Esophagus (tissue), 2 donors: Measurements from ENCODE around the gene RAB6B. TPM values are rescaled to one million over a fixed set of nuclear protein-coding genes. Genes with fewer than 3 reads are reported as not detected.

ENCODE experiments used
- H3K27ac ChIP-seq, 2 donors: one replicate each; pipeline ENCODE4 v1.5.1; 2013; ENCODE audit warnings: low read depth in 2 of 2, mild to moderate bottlenecking in 2 of 2, inconsistent platforms in 1 of 2, low read length in 1 of 2, moderate library complexity in 1 of 2
- H3K27me3 ChIP-seq, 2 donors: one replicate each; pipeline ENCODE4 v1.6.1; 2013; ENCODE audit warnings: low read length in 2 of 2, control low read depth in 1 of 2, mild to moderate bottlenecking in 1 of 2; ENCODE audit not compliant: insufficient read depth in 2 of 2, control insufficient read depth in 1 of 2
- H3K36me3 ChIP-seq, 2 donors: one replicate each; pipeline ENCODE4 v1.6.1; 2013; ENCODE audit warnings: low read length in 1 of 2; ENCODE audit not compliant: control insufficient read depth in 2 of 2, insufficient read depth in 2 of 2
- H3K4me1 ChIP-seq, 2 donors: one replicate each; pipeline ENCODE4 v1.6.1; 2013; ENCODE audit warnings: low read length in 1 of 2; ENCODE audit not compliant: control insufficient read depth in 2 of 2, insufficient read depth in 2 of 2
- H3K4me3 ChIP-seq, 2 donors: one replicate each; pipeline ENCODE4 v1.5.1; 2013; ENCODE audit warnings: low read length in 2 of 2, mild to moderate bottlenecking in 2 of 2, low read depth in 1 of 2, moderate library complexity in 1 of 2
- H3K9me3 ChIP-seq, 2 donors: one replicate each; pipeline ENCODE4 v1.6.1; 2013; ENCODE audit warnings: mild to moderate bottlenecking in 2 of 2, low read depth in 1 of 2, low read length in 1 of 2, moderate library complexity in 1 of 2; ENCODE audit not compliant: control insufficient read depth in 2 of 2, insufficient read depth in 1 of 2
- WGBS, 2 donors: extraction: QIAGEN DNeasy Blood & Tissue Kit; methylation state at CpG; one replicate each; pipeline ENCODE4 v1.1.7; 2013; 5-methylcytosine and 5-hydroxymethylcytosine counted together
- polyA plus RNA-seq, 2 donors: library from polyadenylated mRNA; stranded (reverse); fragments of 200-250 nt; gene quantifications; one replicate each; pipeline ENCODE4 v1.2.3, GENCODE V29; 2013
- donor health status: healthy with polysubstance abuse.
- donor health status: Bipolar disorder and iron deficiency.

RAB6B gene
- polyA plus RNA-seq, 2 donors, result 0.57 to 1.3 TPM

GRCh38 chr3:133851266-133851906 is 44.3 kb downstream of the RAB6B start:
- Histone ChIP-seq H3K27me3 (no peaks in the 10 kb centered on the region), H3K4me1 (no peaks in the 10 kb centered on the region), H3K27ac (no peak overlapping the region), H3K36me3 (no peaks in the 10 kb centered on the region), H3K9me3 (no peaks in the 10 kb centered on the region), H3K4me3 (no peak overlapping the region)
- 65 to 70% methylated on average over 5 of the region's 5 CpGs for WGBS, 2 donors

- WGBS, 2 donors, result 91 to 94% methylated on average over 1 of the region's 1 CpG
These were observed 45.6 kb downstream of the RAB6B start for GRCh38 chr3:133850034-133850433.

GRCh38 chr3:133849346-133849745 is 46.3 kb downstream of the RAB6B start:
- no peaks in the 10 kb centered on the region for H3K4me1 ChIP-seq
- no peak overlapping the region for H3K4me3 ChIP-seq
- no peaks in the 10 kb centered on the region for H3K36me3 ChIP-seq
- no peaks in the 10 kb centered on the region for H3K27me3 ChIP-seq
- H3K27ac ChIP-seq, result no peak overlapping the region
- no peaks in the 10 kb centered on the region for H3K9me3 ChIP-seq

More at GRCh38 chr3:133850034-133850433, 45.6 kb downstream of the RAB6B start:
- no peaks in the 10 kb centered on the region for H3K9me3 ChIP-seq
- no peaks in the 10 kb centered on the region for H3K27me3 ChIP-seq
- no peaks in the 10 kb centered on the region for H3K36me3 ChIP-seq
- no peak overlapping the region for H3K27ac ChIP-seq
- no peaks in the 10 kb centered on the region for H3K4me1 ChIP-seq
- H3K4me3 ChIP-seq, result no peak overlapping the region

- Histone ChIP-seq H3K27me3 (no peaks in the 10 kb centered on the region), H3K27ac (no peak overlapping the region), H3K36me3 (no peaks in the 10 kb centered on the region), H3K4me1 (no peaks in the 10 kb centered on the region), H3K9me3 (no peaks in the 10 kb centered on the region), H3K4me3 (no peak overlapping the region)
- 96 to 99% methylated on average over 4 of the region's 4 CpGs for WGBS, 2 donors
These were observed 50.6 kb downstream of the RAB6B start for GRCh38 chr3:133845127-133845526.

- Histone ChIP-seq H3K9me3 (no peaks in the 10 kb centered on the region), H3K4me1 (no peaks in the 10 kb centered on the region), H3K36me3 (no peaks in the 10 kb centered on the region), H3K4me3 (no peak overlapping the region), H3K27me3 (no peaks in the 10 kb centered on the region), H3K27ac (no peak overlapping the region)
- WGBS, 2 donors, result 79 to 81% methylated on average over 7 of the region's 7 CpGs
These were observed 52.0 kb downstream of the RAB6B start for GRCh38 chr3:133843634-133844033.

GRCh38 chr3:133842158-133842557 is 53.5 kb downstream of the RAB6B start:
- H3K27me3 ChIP-seq, result no peaks in the 10 kb centered on the region
- H3K27ac ChIP-seq, result no peak overlapping the region
- no peaks in the 10 kb centered on the region for H3K4me1 ChIP-seq
- no peak overlapping the region for H3K4me3 ChIP-seq
- no peaks in the 10 kb centered on the region for H3K36me3 ChIP-seq
- no peaks in the 10 kb centered on the region for H3K9me3 ChIP-seq
- WGBS, 2 donors, result 80 to 90% methylated on average over 4 of the region's 4 CpGs

GRCh38 chr3:133841196-133841595 is 54.5 kb downstream of the RAB6B start:
- no peaks in the 10 kb centered on the region for H3K4me1 ChIP-seq
- no peaks in the 10 kb centered on the region for H3K9me3 ChIP-seq
- H3K27ac ChIP-seq, result no peak overlapping the region
- no peaks in the 10 kb centered on the region for H3K27me3 ChIP-seq
- no peak overlapping the region for H3K4me3 ChIP-seq
- WGBS, 2 donors, result 92 to 93% methylated on average over 8 of the region's 8 CpGs
- H3K36me3 ChIP-seq, result no peaks in the 10 kb centered on the region

- H3K9me3 ChIP-seq, result no peaks in the 10 kb centered on the region
- no peaks in the 10 kb centered on the region for H3K27me3 ChIP-seq
- H3K36me3 ChIP-seq, result no peaks in the 10 kb centered on the region
- no peaks in the 10 kb centered on the region for H3K4me1 ChIP-seq
- 88% methylated on average over 6 of the region's 6 CpGs for WGBS, 2 donors
- H3K27ac ChIP-seq, result no peak overlapping the region
- no peak overlapping the region for H3K4me3 ChIP-seq
These were observed 54.9 kb downstream of the RAB6B start for GRCh38 chr3:133840767-133841166.

GRCh38 chr3:133840055-133840737 is 55.5 kb downstream of the RAB6B start:
- Histone ChIP-seq H3K9me3 (no peaks in the 10 kb centered on the region), H3K4me1 (no peaks in the 10 kb centered on the region), H3K36me3 (no peaks in the 10 kb centered on the region), H3K4me3 (no peak overlapping the region), H3K27ac (no peak overlapping the region), H3K27me3 (no peaks in the 10 kb centered on the region)
- 89 to 95% methylated on average over 9 of the region's 9 CpGs for WGBS, 2 donors
